ENCODE data around the gene CXCL10. TPM values are rescaled to one million over a fixed set of nuclear protein-coding genes. Genes with fewer than 3 reads are reported as not detected.
"Not testable (repeated sequence)": the region's sequence is repeated elsewhere in the genome, so short reads cannot be mapped to it uniquely, and the experiment has no call there.

Gene CXCL10
- total and polyA plus RNA-seq, 2 of the 4 experiments (the other 2 are of a cell fraction) = 0.15 to 0.18 TPM

GRCh38 chr4:76050560-76051050 is 27.3 kb upstream of the CXCL10 start:
- H3K9me1 ChIP-seq (ENCODE audit: insufficient read depth, low read length); H2BK15ac ChIP-seq (ENCODE audit: low read depth, low read length); H2BK120ac ChIP-seq (ENCODE audit: low read depth, low read length); H2AK9ac ChIP-seq (replicated peaks; ENCODE audit: low read depth, low read length, poor library complexity); H2BK20ac ChIP-seq (ENCODE audit: low read depth, low read length); BruUV-seq (replicated peaks); dilution Hi-C loops (cut with HindIII; ENCODE audit: low sequenced_read_pairs, unreplicated experiment); H3K4me3 ChIP-seq (ENCODE audit: insufficient read depth, low read depth, low read length); ATAC-seq (ENCODE audit: low read depth); H4K8ac ChIP-seq (ENCODE audit: low read depth in 2 of 2, low read length in 2 of 2); DNase-seq; H3K36me3 ChIP-seq (ENCODE audit: control insufficient read depth, insufficient read depth, low read length); H2AK5ac ChIP-seq (ENCODE audit: low read depth, low read length); H3K18ac ChIP-seq (ENCODE audit: low read depth, low read length); H3K27me3 ChIP-seq (ENCODE audit: control insufficient read depth, insufficient read depth, low read length); H3K23ac ChIP-seq (ENCODE audit: low read depth, low read length); H4K20me1 ChIP-seq (ENCODE audit: insufficient read depth, low read length); intact Hi-C loops (cut with micrococcal nuclease); H2AFZ ChIP-seq (replicated peaks; ENCODE audit: low read length, poor library complexity); H3K9ac ChIP-seq (ENCODE audit: low read depth, low read length); H3K4ac ChIP-seq (ENCODE audit: low read depth, low read length); H2BK5ac ChIP-seq (ENCODE audit: low read depth, low read length, poor library complexity, severe bottlenecking); CTCF ChIA-PET; H3K4me1 ChIP-seq (ENCODE audit: control insufficient read depth, insufficient read depth, low read length); H3K79me1 ChIP-seq (ENCODE audit: low read depth in 1 of 2, low read length in 2 of 2); H3K4me2 ChIP-seq (ENCODE audit: low read depth, low read length); H4K5ac ChIP-seq (ENCODE audit: low read depth, low read length); H3K14ac ChIP-seq (replicated peaks; ENCODE audit: low read depth, low read length); H3K27ac ChIP-seq (ENCODE audit: insufficient read depth, low read length); H4K91ac ChIP-seq (ENCODE audit: insufficient read depth, low read depth, low read length); H3K56ac ChIP-seq (ENCODE audit: extremely low read depth, insufficient read depth, low read length); H3K9me3 ChIP-seq (ENCODE audit: control insufficient read depth, insufficient read depth, low read length); in situ Hi-C loops (cut with MboI; ENCODE audit: low sequenced_read_pairs); POLR2A ChIA-PET (ENCODE audit: unreplicated experiment): not testable (repeated sequence)
- 94% methylated on average over 15 of the region's 27 CpGs; no CpG with 5 or more reads in 1 of the 2 experiments for WGBS, 2 experiments (ENCODE audit: extremely low coverage in 2 of 2, insufficient read length in 1 of 2)

GRCh38 chr4:76049860-76050416 is 26.6 kb upstream of the CXCL10 start:
- H4K8ac ChIP-seq (ENCODE audit: low read depth in 2 of 2, low read length in 2 of 2); H3K79me1 ChIP-seq (ENCODE audit: low read depth in 1 of 2, low read length in 2 of 2); H3K56ac ChIP-seq (ENCODE audit: extremely low read depth, insufficient read depth, low read length); H2BK15ac ChIP-seq (ENCODE audit: low read depth, low read length); H3K9me3 ChIP-seq (ENCODE audit: control insufficient read depth, insufficient read depth, low read length); DNase-seq; in situ Hi-C loops (cut with MboI; ENCODE audit: low sequenced_read_pairs); BruUV-seq (replicated peaks); H3K14ac ChIP-seq (replicated peaks; ENCODE audit: low read depth, low read length); H3K4ac ChIP-seq (ENCODE audit: low read depth, low read length); H3K36me3 ChIP-seq (ENCODE audit: control insufficient read depth, insufficient read depth, low read length); H4K5ac ChIP-seq (ENCODE audit: low read depth, low read length); H3K18ac ChIP-seq (ENCODE audit: low read depth, low read length); H3K4me1 ChIP-seq (ENCODE audit: control insufficient read depth, insufficient read depth, low read length); dilution Hi-C loops (cut with HindIII; ENCODE audit: low sequenced_read_pairs, unreplicated experiment); H3K23ac ChIP-seq (ENCODE audit: low read depth, low read length); H3K27me3 ChIP-seq (ENCODE audit: control insufficient read depth, insufficient read depth, low read length); H3K4me3 ChIP-seq (ENCODE audit: insufficient read depth, low read depth, low read length); H2AK9ac ChIP-seq (replicated peaks; ENCODE audit: low read depth, low read length, poor library complexity); H2BK5ac ChIP-seq (ENCODE audit: low read depth, low read length, poor library complexity, severe bottlenecking); intact Hi-C loops (cut with micrococcal nuclease); H4K91ac ChIP-seq (ENCODE audit: insufficient read depth, low read depth, low read length); H3K9me1 ChIP-seq (ENCODE audit: insufficient read depth, low read length); H2BK20ac ChIP-seq (ENCODE audit: low read depth, low read length); POLR2A ChIA-PET (ENCODE audit: unreplicated experiment); CTCF ChIA-PET; H3K27ac ChIP-seq (ENCODE audit: insufficient read depth, low read length); H2AK5ac ChIP-seq (ENCODE audit: low read depth, low read length); ATAC-seq (ENCODE audit: low read depth); H3K4me2 ChIP-seq (ENCODE audit: low read depth, low read length); H2BK120ac ChIP-seq (ENCODE audit: low read depth, low read length); H4K20me1 ChIP-seq (ENCODE audit: insufficient read depth, low read length); H3K9ac ChIP-seq (ENCODE audit: low read depth, low read length); H2AFZ ChIP-seq (replicated peaks; ENCODE audit: low read length, poor library complexity): not testable (repeated sequence)
- no CpG with 5 or more reads among the region's 17 CpGs for WGBS, 2 experiments (ENCODE audit: extremely low coverage in 2 of 2, insufficient read length in 1 of 2)
